HepG2 (cell line): ENCODE measurements around the gene KIAA1755. TPM values are rescaled to one million over a fixed set of nuclear protein-coding genes. Genes with fewer than 3 reads are reported as not detected.
A peak's percentile ranks its signal among the peaks of the same experiment; 100 is the strongest.

Experiments used
- AKAP8 ChIP-seq: sonication (generic); formaldehyde crosslinking; IDR thresholded peaks from 2 replicates; pipeline ENCODE4 v1.5.1; 2020; ENCODE audit warnings: mild to moderate bottlenecking, missing genetic modification reagents
- JDP2 ChIP-seq: sonication (generic); formaldehyde crosslinking; IDR thresholded peaks from 2 replicates; pipeline ENCODE4 v1.8.1; 2022; ENCODE audit warnings: missing genetic modification reagents, borderline replicate concordance
- KMT2B ChIP-seq: IDR thresholded peaks from 2 replicates; pipeline ENCODE4 v1.6.1; 2016; ENCODE audit warnings: missing genetic modification reagents, missing compliant biosample characterization
- MIXL1 ChIP-seq: IDR thresholded peaks from 2 replicates; pipeline ENCODE4 v1.6.1; 2016
- TBX2 ChIP-seq: sonication (generic); formaldehyde crosslinking; IDR thresholded peaks from 2 replicates; pipeline ENCODE4 v1.5.0; 2020; ENCODE audit warnings: missing genetic modification reagents, mild to moderate bottlenecking, borderline replicate concordance
- ZBTB10 ChIP-seq: sonication (generic); formaldehyde crosslinking; IDR thresholded peaks from 2 replicates; pipeline ENCODE4 v1.4.0; 2020; ENCODE audit warnings: missing genetic modification reagents, borderline replicate concordance
- ZNF44 ChIP-seq: sonication (generic); formaldehyde crosslinking; IDR thresholded peaks from 2 replicates; pipeline ENCODE4 v1.5.1; 2020; ENCODE audit warnings: mild to moderate bottlenecking, missing genetic modification reagents
- ZNF577 ChIP-seq: sonication (generic); formaldehyde crosslinking; IDR thresholded peaks from 2 replicates; pipeline ENCODE4 v1.4.0; 2020; ENCODE audit warnings: mild to moderate bottlenecking, low read depth, missing genetic modification reagents, borderline replicate concordance
- polyA plus RNA-seq, 8 experiments: library from polyadenylated mRNA; depleted of rRNA in 3 of 8; stranded (reverse) in 7 of 8; unstranded in 1 of 8; fragments of >200 nt; fragmentation: Illumina TruSeq in 4 of 8; extraction: Trizol in 4 of 8; gene quantifications; 2 replicates each; pipeline versions ENCODE4 v1.2.1 to v1.2.3, GENCODE V29; 2011 to 2016; ENCODE audit warnings: low read depth in 4 of 8, missing spikeins in 1 of 8, mixed read lengths in 1 of 8; ENCODE audit not compliant: insufficient read depth in 1 of 8
- total RNA-seq, 5 experiments: library from RNA; depleted of rRNA; stranded (reverse); fragments of >200 nt; fragmentation: Illumina TruSeq; extraction: Trizol; gene quantifications; 2 replicates each; pipeline ENCODE4 v1.2.3, GENCODE V29; 2016; ENCODE audit warnings: low read depth in 1 of 5
- TF ChIP-seq, protein P1 (sequence below): sonication (generic); formaldehyde crosslinking; conservative IDR thresholded peaks from 2 replicates; pipeline ENCODE4 v1.4.0; 2020; ENCODE audit warnings: mild to moderate bottlenecking, missing genetic modification reagents, moderate library complexity
- TF ChIP-seq, protein P2 (sequence below), 2 experiments: sonication (generic) in 1 of 2; formaldehyde crosslinking in 1 of 2; IDR thresholded peaks; 2 replicates each; pipeline versions ENCODE4 v1.6.1 to v1.9.0; 2014 to 2022; ENCODE audit warnings: antibody characterized with exemption in 1 of 2, borderline replicate concordance in 1 of 2, inconsistent platforms in 1 of 2, low read depth in 1 of 2, missing genetic modification reagents in 1 of 2
- TF ChIP-seq, protein P3 (sequence below), 2 experiments: fragments of 450-650 bp in 1 of 2; sonication (generic) in 1 of 2; formaldehyde crosslinking; IDR thresholded peaks; 2 replicates each; pipeline versions ENCODE4 v1.5.0 to v1.8.0; 2020 to 2022; ENCODE audit warnings: mild to moderate bottlenecking in 1 of 2, missing genetic modification reagents in 1 of 2
- TF ChIP-seq, protein P4 (sequence below): sonication (generic); formaldehyde crosslinking; conservative IDR thresholded peaks from 2 replicates; pipeline ENCODE4 v1.4.0; 2020; ENCODE audit warnings: missing genetic modification reagents

Gene KIAA1755
- total and polyA plus RNA-seq, 2 of the 13 experiments (the other 11 are each of a cell fraction or from before 2014, with no cell fraction given), result 0.04 TPM; not detected in 1

GRCh38 chr20:38290829-38291814 lies 30.6 kb upstream of the KIAA1755 start (continued):
- TF ChIP-seq, protein P1, sequence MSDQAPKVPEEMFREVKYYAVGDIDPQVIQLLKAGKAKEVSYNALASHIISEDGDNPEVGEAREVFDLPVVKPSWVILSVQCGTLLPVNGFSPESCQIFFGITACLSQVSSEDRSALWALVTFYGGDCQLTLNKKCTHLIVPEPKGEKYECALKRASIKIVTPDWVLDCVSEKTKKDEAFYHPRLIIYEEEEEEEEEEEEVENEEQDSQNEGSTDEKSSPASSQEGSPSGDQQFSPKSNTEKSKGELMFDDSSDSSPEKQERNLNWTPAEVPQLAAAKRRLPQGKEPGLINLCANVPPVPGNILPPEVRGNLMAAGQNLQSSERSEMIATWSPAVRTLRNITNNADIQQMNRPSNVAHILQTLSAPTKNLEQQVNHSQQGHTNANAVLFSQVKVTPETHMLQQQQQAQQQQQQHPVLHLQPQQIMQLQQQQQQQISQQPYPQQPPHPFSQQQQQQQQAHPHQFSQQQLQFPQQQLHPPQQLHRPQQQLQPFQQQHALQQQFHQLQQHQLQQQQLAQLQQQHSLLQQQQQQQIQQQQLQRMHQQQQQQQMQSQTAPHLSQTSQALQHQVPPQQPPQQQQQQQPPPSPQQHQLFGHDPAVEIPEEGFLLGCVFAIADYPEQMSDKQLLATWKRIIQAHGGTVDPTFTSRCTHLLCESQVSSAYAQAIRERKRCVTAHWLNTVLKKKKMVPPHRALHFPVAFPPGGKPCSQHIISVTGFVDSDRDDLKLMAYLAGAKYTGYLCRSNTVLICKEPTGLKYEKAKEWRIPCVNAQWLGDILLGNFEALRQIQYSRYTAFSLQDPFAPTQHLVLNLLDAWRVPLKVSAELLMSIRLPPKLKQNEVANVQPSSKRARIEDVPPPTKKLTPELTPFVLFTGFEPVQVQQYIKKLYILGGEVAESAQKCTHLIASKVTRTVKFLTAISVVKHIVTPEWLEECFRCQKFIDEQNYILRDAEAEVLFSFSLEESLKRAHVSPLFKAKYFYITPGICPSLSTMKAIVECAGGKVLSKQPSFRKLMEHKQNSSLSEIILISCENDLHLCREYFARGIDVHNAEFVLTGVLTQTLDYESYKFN (CRISPR knock-in tag), result 0 out of 2 replicates have a peak, but pooled peaks have one; percentile 33
- no peak for TF ChIP-seq ZBTB10 (CRISPR knock-in tag)
- TF ChIP-seq, protein P2, sequence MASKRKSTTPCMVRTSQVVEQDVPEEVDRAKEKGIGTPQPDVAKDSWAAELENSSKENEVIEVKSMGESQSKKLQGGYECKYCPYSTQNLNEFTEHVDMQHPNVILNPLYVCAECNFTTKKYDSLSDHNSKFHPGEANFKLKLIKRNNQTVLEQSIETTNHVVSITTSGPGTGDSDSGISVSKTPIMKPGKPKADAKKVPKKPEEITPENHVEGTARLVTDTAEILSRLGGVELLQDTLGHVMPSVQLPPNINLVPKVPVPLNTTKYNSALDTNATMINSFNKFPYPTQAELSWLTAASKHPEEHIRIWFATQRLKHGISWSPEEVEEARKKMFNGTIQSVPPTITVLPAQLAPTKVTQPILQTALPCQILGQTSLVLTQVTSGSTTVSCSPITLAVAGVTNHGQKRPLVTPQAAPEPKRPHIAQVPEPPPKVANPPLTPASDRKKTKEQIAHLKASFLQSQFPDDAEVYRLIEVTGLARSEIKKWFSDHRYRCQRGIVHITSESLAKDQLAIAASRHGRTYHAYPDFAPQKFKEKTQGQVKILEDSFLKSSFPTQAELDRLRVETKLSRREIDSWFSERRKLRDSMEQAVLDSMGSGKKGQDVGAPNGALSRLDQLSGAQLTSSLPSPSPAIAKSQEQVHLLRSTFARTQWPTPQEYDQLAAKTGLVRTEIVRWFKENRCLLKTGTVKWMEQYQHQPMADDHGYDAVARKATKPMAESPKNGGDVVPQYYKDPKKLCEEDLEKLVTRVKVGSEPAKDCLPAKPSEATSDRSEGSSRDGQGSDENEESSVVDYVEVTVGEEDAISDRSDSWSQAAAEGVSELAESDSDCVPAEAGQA (IDR thresholded peaks at IDR 0.05; ENCODE audit: low read depth), result no peak
- TF ChIP-seq, protein P2 (CRISPR knock-in tag; IDR thresholded peaks at IDR 0.05; ENCODE audit: borderline replicate concordance), result no peak
- no peak for TF ChIP-seq KMT2B (CRISPR knock-in tag)
- no peak for TF ChIP-seq JDP2
- TF ChIP-seq, protein P3, sequence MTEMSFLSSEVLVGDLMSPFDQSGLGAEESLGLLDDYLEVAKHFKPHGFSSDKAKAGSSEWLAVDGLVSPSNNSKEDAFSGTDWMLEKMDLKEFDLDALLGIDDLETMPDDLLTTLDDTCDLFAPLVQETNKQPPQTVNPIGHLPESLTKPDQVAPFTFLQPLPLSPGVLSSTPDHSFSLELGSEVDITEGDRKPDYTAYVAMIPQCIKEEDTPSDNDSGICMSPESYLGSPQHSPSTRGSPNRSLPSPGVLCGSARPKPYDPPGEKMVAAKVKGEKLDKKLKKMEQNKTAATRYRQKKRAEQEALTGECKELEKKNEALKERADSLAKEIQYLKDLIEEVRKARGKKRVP (CRISPR knock-in tag; IDR thresholded peaks at IDR 0.05), result no peak
- TF ChIP-seq AKAP8 (CRISPR knock-in tag), result no peak
- peak; percentile 97 for TF ChIP-seq MIXL1 (CRISPR knock-in tag)
- no peak for TF ChIP-seq ZNF577 (CRISPR knock-in tag)
- peak; percentile 31; the same call in 1 of the 2 replicates for TF ChIP-seq TBX2 (CRISPR knock-in tag)
- no peak for TF ChIP-seq ZNF44 (CRISPR knock-in tag)
- TF ChIP-seq, protein P4, sequence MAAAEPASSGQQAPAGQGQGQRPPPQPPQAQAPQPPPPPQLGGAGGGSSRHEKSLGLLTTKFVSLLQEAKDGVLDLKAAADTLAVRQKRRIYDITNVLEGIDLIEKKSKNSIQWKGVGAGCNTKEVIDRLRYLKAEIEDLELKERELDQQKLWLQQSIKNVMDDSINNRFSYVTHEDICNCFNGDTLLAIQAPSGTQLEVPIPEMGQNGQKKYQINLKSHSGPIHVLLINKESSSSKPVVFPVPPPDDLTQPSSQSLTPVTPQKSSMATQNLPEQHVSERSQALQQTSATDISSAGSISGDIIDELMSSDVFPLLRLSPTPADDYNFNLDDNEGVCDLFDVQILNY (CRISPR knock-in tag), result no peak
